ENCODE results near the gene DEXI.

DEXI gene

GRCh38 chr16:10979717-10980601 is 37.7 kb upstream of the DEXI start:
- H3K9ac ChIP-seq (ENCODE audit: low read depth, low read length) = no peak overlapping the region
- no peaks in the 10 kb centered on the region for H3K27me3 ChIP-seq (ENCODE audit: control insufficient read depth, insufficient read depth, low read length)
- H3K4me1 ChIP-seq (ENCODE audit: control insufficient read depth, insufficient read depth, low read length) = peaks cover 2% of the 10 kb centered on the region
- peaks cover 35% of the 10 kb centered on the region for H3K36me3 ChIP-seq (ENCODE audit: insufficient read depth, low read length)
- no peaks in the 10 kb centered on the region for H3K9me3 ChIP-seq (replicated peaks; ENCODE audit: low read length)
- no peak overlapping the region for H3K4me3 ChIP-seq (ENCODE audit: low read length)
- H3K4me2 ChIP-seq (ENCODE audit: low read length) = no peak overlapping the region

GRCh38 chr16:10978871-10979446 is 36.7 kb upstream of the DEXI start:
- H3K4me2 ChIP-seq (ENCODE audit: low read length) = no peak overlapping the region
- H3K9ac ChIP-seq (ENCODE audit: low read depth, low read length) = no peak overlapping the region
- peaks cover 43% of the 10 kb centered on the region for H3K36me3 ChIP-seq (ENCODE audit: insufficient read depth, low read length)
- no peaks in the 10 kb centered on the region for H3K4me1 ChIP-seq (ENCODE audit: control insufficient read depth, insufficient read depth, low read length)
- no peak overlapping the region for H3K4me3 ChIP-seq (ENCODE audit: low read length)
- H3K27me3 ChIP-seq (ENCODE audit: control insufficient read depth, insufficient read depth, low read length) = no peaks in the 10 kb centered on the region
- no peaks in the 10 kb centered on the region for H3K9me3 ChIP-seq (replicated peaks; ENCODE audit: low read length)

GRCh38 chr16:10978124-10978523 is 35.9 kb upstream of the DEXI start:
- H3K36me3 ChIP-seq (ENCODE audit: insufficient read depth, low read length) = peaks cover 41% of the 10 kb centered on the region

GRCh38 chr16:10976634-10977033 is 34.4 kb upstream of the DEXI start:
- no peaks in the 10 kb centered on the region for H3K9me3 ChIP-seq (replicated peaks; ENCODE audit: low read length)
- no peak overlapping the region for H3K4me2 ChIP-seq (ENCODE audit: low read length)
- H3K4me1 ChIP-seq (ENCODE audit: control insufficient read depth, insufficient read depth, low read length) = peaks cover 1% of the 10 kb centered on the region
- H3K36me3 ChIP-seq (ENCODE audit: insufficient read depth, low read length) = peaks cover 36% of the 10 kb centered on the region
- H3K4me3 ChIP-seq (ENCODE audit: low read length) = no peak overlapping the region
- H3K27me3 ChIP-seq (ENCODE audit: control insufficient read depth, insufficient read depth, low read length) = no peaks in the 10 kb centered on the region
- H3K9ac ChIP-seq (ENCODE audit: low read depth, low read length) = no peak overlapping the region

More at GRCh38 chr16:10978124-10978523, 35.9 kb upstream of the DEXI start:
- Histone ChIP-seq H3K4me2 (ENCODE audit: low read length) (no peak overlapping the region), H3K27me3 (ENCODE audit: control insufficient read depth, insufficient read depth, low read length) (no peaks in the 10 kb centered on the region), H3K4me3 (ENCODE audit: low read length) (no peak overlapping the region), H3K4me1 (ENCODE audit: control insufficient read depth, insufficient read depth, low read length) (no peaks in the 10 kb centered on the region), H3K9me3 (replicated peaks; ENCODE audit: low read length) (no peaks in the 10 kb centered on the region), H3K9ac (ENCODE audit: low read depth, low read length) (no peak overlapping the region)

- Histone ChIP-seq H3K9me3 (replicated peaks; ENCODE audit: low read length) (no peaks in the 10 kb centered on the region), H3K36me3 (ENCODE audit: insufficient read depth, low read length) (peaks cover 24% of the 10 kb centered on the region)
Measured at GRCh38 chr16:10972819-10973464, 30.7 kb upstream of the DEXI start.

GRCh38 chr16:10972108-10972818 is 30.0 kb upstream of the DEXI start:
- no peak overlapping the region for H3K9ac ChIP-seq (ENCODE audit: low read depth, low read length)
- H3K36me3 ChIP-seq (ENCODE audit: insufficient read depth, low read length) = peaks cover 24% of the 10 kb centered on the region
- H3K27me3 ChIP-seq (ENCODE audit: control insufficient read depth, insufficient read depth, low read length) = no peaks in the 10 kb centered on the region
- H3K4me2 ChIP-seq (ENCODE audit: low read length) = no peak overlapping the region
- H3K4me1 ChIP-seq (ENCODE audit: control insufficient read depth, insufficient read depth, low read length) = peaks cover 2% of the 10 kb centered on the region
- H3K4me3 ChIP-seq (ENCODE audit: low read length) = no peak overlapping the region
- H3K9me3 ChIP-seq (replicated peaks; ENCODE audit: low read length) = no peaks in the 10 kb centered on the region

More at GRCh38 chr16:10972819-10973464, 30.7 kb upstream of the DEXI start:
- Histone ChIP-seq H3K9ac (ENCODE audit: low read depth, low read length) (no peak overlapping the region), H3K4me3 (ENCODE audit: low read length) (no peak overlapping the region), H3K4me1 (ENCODE audit: control insufficient read depth, insufficient read depth, low read length) (peaks cover 2% of the 10 kb centered on the region), H3K4me2 (ENCODE audit: low read length) (no peak overlapping the region), H3K27me3 (ENCODE audit: control insufficient read depth, insufficient read depth, low read length) (no peaks in the 10 kb centered on the region)

- Histone ChIP-seq H3K4me3 (ENCODE audit: low read length) (no peak overlapping the region), H3K36me3 (ENCODE audit: insufficient read depth, low read length) (peaks cover 24% of the 10 kb centered on the region), H3K4me2 (ENCODE audit: low read length) (no peak overlapping the region), H3K9ac (ENCODE audit: low read depth, low read length) (no peak overlapping the region), H3K9me3 (replicated peaks; ENCODE audit: low read length) (no peaks in the 10 kb centered on the region), H3K4me1 (ENCODE audit: control insufficient read depth, insufficient read depth, low read length) (peaks cover 2% of the 10 kb centered on the region), H3K27me3 (ENCODE audit: control insufficient read depth, insufficient read depth, low read length) (no peaks in the 10 kb centered on the region)
Measured at GRCh38 chr16:10971560-10971961, 29.3 kb upstream of the DEXI start.

GRCh38 chr16:10970065-10970464 is 27.8 kb upstream of the DEXI start:
- no peaks in the 10 kb centered on the region for H3K9me3 ChIP-seq (replicated peaks; ENCODE audit: low read length)

GRCh38 chr16:10969615-10970014 is 27.3 kb upstream of the DEXI start:
- Histone ChIP-seq H3K9me3 (replicated peaks; ENCODE audit: low read length) (no peaks in the 10 kb centered on the region), H3K4me1 (ENCODE audit: control insufficient read depth, insufficient read depth, low read length) (peaks cover 2% of the 10 kb centered on the region), H3K4me2 (ENCODE audit: low read length) (no peak overlapping the region), H3K36me3 (ENCODE audit: insufficient read depth, low read length) (peaks cover 25% of the 10 kb centered on the region), H3K27me3 (ENCODE audit: control insufficient read depth, insufficient read depth, low read length) (no peaks in the 10 kb centered on the region), H3K4me3 (ENCODE audit: low read length) (no peak overlapping the region), H3K9ac (ENCODE audit: low read depth, low read length) (no peak overlapping the region)

More at GRCh38 chr16:10970065-10970464, 27.8 kb upstream of the DEXI start:
- H3K36me3 ChIP-seq (ENCODE audit: insufficient read depth, low read length) = peaks cover 29% of the 10 kb centered on the region
- no peak overlapping the region for H3K9ac ChIP-seq (ENCODE audit: low read depth, low read length)
- no peak overlapping the region for H3K4me2 ChIP-seq (ENCODE audit: low read length)
- H3K27me3 ChIP-seq (ENCODE audit: control insufficient read depth, insufficient read depth, low read length) = no peaks in the 10 kb centered on the region
- H3K4me1 ChIP-seq (ENCODE audit: control insufficient read depth, insufficient read depth, low read length) = peaks cover 2% of the 10 kb centered on the region
- no peak overlapping the region for H3K4me3 ChIP-seq (ENCODE audit: low read length)

GRCh38 chr16:10968498-10968897 is 26.2 kb upstream of the DEXI start:
- H3K36me3 ChIP-seq (ENCODE audit: insufficient read depth, low read length) = peaks cover 23% of the 10 kb centered on the region
- no peaks in the 10 kb centered on the region for H3K27me3 ChIP-seq (ENCODE audit: control insufficient read depth, insufficient read depth, low read length)
- no peak overlapping the region for H3K4me3 ChIP-seq (ENCODE audit: low read length)
- no peak overlapping the region for H3K9ac ChIP-seq (ENCODE audit: low read depth, low read length)
- H3K4me1 ChIP-seq (ENCODE audit: control insufficient read depth, insufficient read depth, low read length) = peaks cover 7% of the 10 kb centered on the region
- no peak overlapping the region for H3K4me2 ChIP-seq (ENCODE audit: low read length)
- H3K9me3 ChIP-seq (replicated peaks; ENCODE audit: low read length) = no peaks in the 10 kb centered on the region

- Histone ChIP-seq H3K36me3 (ENCODE audit: insufficient read depth, low read length) (peaks cover 23% of the 10 kb centered on the region), H3K9me3 (replicated peaks; ENCODE audit: low read length) (no peaks in the 10 kb centered on the region), H3K4me2 (ENCODE audit: low read length) (no peak overlapping the region), H3K27me3 (ENCODE audit: control insufficient read depth, insufficient read depth, low read length) (no peaks in the 10 kb centered on the region), H3K4me1 (ENCODE audit: control insufficient read depth, insufficient read depth, low read length) (peaks cover 7% of the 10 kb centered on the region), H3K9ac (ENCODE audit: low read depth, low read length) (no peak overlapping the region), H3K4me3 (ENCODE audit: low read length) (no peak overlapping the region)
Measured at GRCh38 chr16:10967986-10968385, 25.7 kb upstream of the DEXI start.
